Vagina (tissue), 2 donors: ENCODE measurements around the gene PDIA3. TPM values are rescaled to one million over a fixed set of nuclear protein-coding genes. Genes with fewer than 3 reads are reported as not detected.

Source experiments
- DNase-seq, 2 donors: peaks; one replicate each; pipeline ENCODE4 v3.0.0-alpha.2; 2017; ENCODE audit errors: extremely low spot score in 2 of 2
- H3K27ac ChIP-seq: fragments of 200-600 bp; sonication (generic); one replicate; pipeline ENCODE4 v1.5.1; 2019
- H3K27me3 ChIP-seq: fragments of 200-600 bp; sonication (generic); one replicate; pipeline ENCODE4 v1.5.1; 2019
- H3K36me3 ChIP-seq, 2 donors: fragments of 200-600 bp; sonication (generic); one replicate each; pipeline ENCODE4 v1.5.1; 2017 to 2019
- H3K4me1 ChIP-seq: fragments of 200-600 bp; sonication (generic); one replicate; pipeline ENCODE4 v1.5.1; 2019
- H3K4me3 ChIP-seq, 2 donors: fragments of 200-600 bp; sonication (generic); 1 replicate in 1 of 2; 2 replicates in 1 of 2; pipeline ENCODE4 v1.5.1; 2016 to 2019
- H3K9me3 ChIP-seq: fragments of 200-600 bp; sonication (generic); one replicate; pipeline ENCODE4 v1.5.1; 2019
- CTCF ChIP-seq, 3 experiments: fragments of 450-650 bp in 2 of 3; fragments of 200-600 bp in 1 of 3; sonication (generic) in 1 of 3; IDR thresholded peaks; one replicate each; pipeline ENCODE4 v1.5.1; 2017 to 2019; ENCODE audit warnings: antibody characterized with exemption in 3 of 3, mild to moderate bottlenecking in 2 of 3, moderate library complexity in 2 of 3
- POLR2A ChIP-seq, 2 donors: fragments of 450-650 bp; IDR thresholded peaks; one replicate each; pipeline ENCODE4 v1.6.1; 2017; ENCODE audit warnings: antibody characterized with exemption in 2 of 2, mild to moderate bottlenecking in 2 of 2, moderate library complexity in 2 of 2
- POLR2AphosphoS5 ChIP-seq, 2 donors: sonication (generic); formaldehyde crosslinking; IDR thresholded peaks; one replicate each; pipeline ENCODE4 v1.9.0; 2017; ENCODE audit warnings: antibody characterized with exemption in 2 of 2, mild to moderate bottlenecking in 2 of 2, low read depth in 1 of 2; ENCODE audit not compliant: insufficient read depth in 1 of 2
- intact Hi-C: fragments of 100-400 bp; cut with DNase I; formaldehyde crosslinking; loops from one replicate; pipeline ENCODE4 v1.15.1; 2023
- total RNA-seq: library from RNA; depleted of rRNA; stranded (reverse); fragments of >200 nt; gene quantifications from one replicate; pipeline ENCODE4 v1.2.3, GENCODE V29; 2016

Gene PDIA3
- total RNA-seq, 1 donor from 2014 or later, result 93.8 TPM

- TF ChIP-seq POLR2AphosphoS5 (IDR thresholded peaks at IDR 0.05; ENCODE audit: insufficient read depth in 1 of 2, low read depth in 1 of 2) (no peak), POLR2A (IDR thresholded peaks at IDR 0.05) (no peak), CTCF (IDR thresholded peaks at IDR 0.05) (no peak)
- intact Hi-C loops, result loop anchor here (2.0 kb wide), 1 partner anchor 17 kb away; the partner anchor contains the start of gene ELL3
- Histone ChIP-seq H3K27ac (peak overlapping the region; percentile 99), H3K4me1 (peaks cover 47% of the 10 kb centered on the region), H3K27me3 (no peaks in the 10 kb centered on the region), H3K4me3 (peak overlapping the region; percentile 82 to 91), H3K36me3 (peaks cover 0 to 26% of the 10 kb centered on the region in 2 donors), H3K9me3 (no peaks in the 10 kb centered on the region)
- DNase-seq, result no peak
Observed at GRCh38 chr15:43793647-43794046, 47.4 kb downstream of the PDIA3 start.

- TF ChIP-seq CTCF (IDR thresholded peaks at IDR 0.05) (no peak), POLR2A (IDR thresholded peaks at IDR 0.05) (no peak), POLR2AphosphoS5 (IDR thresholded peaks at IDR 0.05; ENCODE audit: insufficient read depth in 1 of 2, low read depth in 1 of 2) (no peak)
- peaks cover 55% of the 10 kb centered on the region for H3K4me1 ChIP-seq
- intact Hi-C loops, result no loop called here
- no peak for DNase-seq
- H3K27me3 ChIP-seq, result no peaks in the 10 kb centered on the region
- H3K36me3 ChIP-seq, result peaks cover 0 to 26% of the 10 kb centered on the region in 2 donors
- peak overlapping the region in 1 of 2 donors; percentile 91 for H3K4me3 ChIP-seq
- H3K27ac ChIP-seq, result peak overlapping the region; percentile 99
- H3K9me3 ChIP-seq, result no peaks in the 10 kb centered on the region
Observed at GRCh38 chr15:43794269-43795037, 48.2 kb downstream of the PDIA3 start.

GRCh38 chr15:43795197-43795596 is 49.0 kb downstream of the PDIA3 start:
- DNase-seq, result no peak
- peaks cover 0 to 26% of the 10 kb centered on the region in 2 donors for H3K36me3 ChIP-seq
- H3K4me1 ChIP-seq, result peaks cover 62% of the 10 kb centered on the region
- TF ChIP-seq POLR2A (IDR thresholded peaks at IDR 0.05) (no peak), POLR2AphosphoS5 (IDR thresholded peaks at IDR 0.05; ENCODE audit: insufficient read depth in 1 of 2, low read depth in 1 of 2) (no peak), CTCF (IDR thresholded peaks at IDR 0.05) (no peak)
- no peaks in the 10 kb centered on the region for H3K9me3 ChIP-seq
- H3K27ac ChIP-seq, result peak overlapping the region; percentile 7
- H3K27me3 ChIP-seq, result no peaks in the 10 kb centered on the region
- no peak overlapping the region for H3K4me3 ChIP-seq
- intact Hi-C loops, result no loop called here

GRCh38 chr15:43795997-43796396 is 49.8 kb downstream of the PDIA3 start:
- Histone ChIP-seq H3K4me3 (no peak overlapping the region), H3K27ac (no peak overlapping the region), H3K36me3 (peaks cover 0 to 26% of the 10 kb centered on the region in 2 donors), H3K27me3 (no peaks in the 10 kb centered on the region), H3K9me3 (no peaks in the 10 kb centered on the region), H3K4me1 (peaks cover 63% of the 10 kb centered on the region)
- intact Hi-C loops, result no loop called here
- no peak for DNase-seq
- no peak for TF ChIP-seq CTCF (IDR thresholded peaks at IDR 0.05)

GRCh38 chr15:43796566-43796965 is 50.3 kb downstream of the PDIA3 start:
- no peaks in the 10 kb centered on the region for H3K27me3 ChIP-seq
- no peak for DNase-seq
- peaks cover 0 to 28% of the 10 kb centered on the region in 2 donors for H3K36me3 ChIP-seq
- H3K4me1 ChIP-seq, result peaks cover 69% of the 10 kb centered on the region
- no peaks in the 10 kb centered on the region for H3K9me3 ChIP-seq
- TF ChIP-seq POLR2A (IDR thresholded peaks at IDR 0.05) (no peak), POLR2AphosphoS5 (IDR thresholded peaks at IDR 0.05; ENCODE audit: insufficient read depth in 1 of 2, low read depth in 1 of 2) (no peak), CTCF (IDR thresholded peaks at IDR 0.05) (no peak)
- intact Hi-C loops, result no loop called here
- H3K27ac ChIP-seq, result no peak overlapping the region
- no peak overlapping the region for H3K4me3 ChIP-seq
